SH-SY5Y (cell line): ENCODE results near the gene IQSEC2.

Experiments
- GATA2 ChIP-seq: IDR thresholded peaks from 2 replicates; pipeline ENCODE4 v1.6.1; 2011; ENCODE audit warnings: mild to moderate bottlenecking, low read depth, low read length
- GATA3 ChIP-seq: IDR thresholded peaks from 2 replicates; pipeline ENCODE4 v1.6.1; 2011; ENCODE audit warnings: low read depth, mild to moderate bottlenecking, low read length, moderate library complexity

- TF ChIP-seq GATA2 (no peak), GATA3 (no peak)
Observed at GRCh38 chrX:53317365-53318069, 36.1 kb upstream of the IQSEC2 start.
